SK-MEL-5 (cell line): ENCODE measurements around the gene INPP5A. TPM values are rescaled to one million over a fixed set of nuclear protein-coding genes. Genes with fewer than 3 reads are reported as not detected.

Source experiments
- DNase-seq: peaks from one replicate; pipeline ENCODE4 v3.0.0-alpha.2; 2016; ENCODE audit warnings: low read depth, low spot score
- in situ Hi-C: cut with HindIII; loops from 2 replicates; pipeline ENCODE4 v1.10.0; 2016; ENCODE audit warnings: low sequenced_read_pairs, high pct_unique_total_duplicates, low pct_unique_long_range_greater_than_20kb
- total RNA-seq: library from RNA; depleted of rRNA; stranded (reverse); fragments of >200 nt; shearing (Covaris generic); gene quantifications from 2 replicates; pipeline ENCODE4 v1.2.3, GENCODE V29; 2014

INPP5A gene
- total RNA-seq, 1 experiment from 2014 or later: 11.1 TPM

- in situ Hi-C loops: no loop called here
- DNase-seq: no peak
Measured at GRCh38 chr10:132711613-132712121, 174.1 kb downstream of the INPP5A start.

DNA sequence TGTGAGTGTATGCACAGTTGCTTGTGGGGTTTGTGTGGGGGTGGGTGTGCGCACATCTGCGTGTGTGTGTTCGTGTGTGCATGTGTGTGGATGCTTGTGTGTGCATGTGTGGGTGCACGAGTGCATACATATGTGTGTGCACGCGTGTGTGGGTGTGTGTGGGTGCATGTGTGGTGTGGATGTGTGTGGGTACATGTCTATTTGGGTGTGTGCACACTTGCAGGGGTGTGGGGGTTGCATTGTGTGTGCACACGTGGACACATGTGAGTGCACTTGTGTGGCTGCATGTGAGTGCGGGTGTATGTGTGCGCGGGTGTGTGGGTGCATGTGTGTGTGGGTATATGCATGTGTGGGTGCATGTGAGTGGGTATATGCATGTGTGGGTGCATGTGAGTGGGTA, 174.7 kb downstream of the INPP5A start:
- in situ Hi-C loops: no loop called here
- DNase-seq: no peak

DNA sequence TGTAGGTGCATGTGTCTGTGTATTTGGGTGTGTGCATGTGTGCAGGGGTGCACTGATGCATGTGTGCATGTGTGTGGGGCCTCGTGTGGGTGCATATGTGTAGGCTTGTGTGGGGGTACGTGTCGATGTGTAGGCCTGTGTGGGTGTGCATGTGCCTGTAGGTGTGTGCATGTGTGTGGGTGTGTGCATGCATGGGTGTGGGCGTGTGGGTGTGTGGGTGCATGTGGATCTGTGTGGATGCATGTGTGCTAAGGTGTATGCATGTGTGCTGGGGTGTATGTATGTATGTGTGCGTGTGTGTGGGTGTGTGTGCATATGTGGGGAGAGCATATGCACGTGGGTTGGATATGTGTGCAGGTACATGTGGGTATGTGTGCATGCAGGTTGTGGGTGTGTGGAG, 175.2 kb downstream of the INPP5A start:
- no peak for DNase-seq
- in situ Hi-C loops: no loop called here

GRCh38 chr10:132713421-132714095, 176.0 kb downstream of the INPP5A start:
- in situ Hi-C loops: no loop called here
- no peak for DNase-seq

- in situ Hi-C loops: no loop called here
- DNase-seq: no peak
Measured at GRCh38 chr10:132714096-132714985, 176.8 kb downstream of the INPP5A start.

DNA sequence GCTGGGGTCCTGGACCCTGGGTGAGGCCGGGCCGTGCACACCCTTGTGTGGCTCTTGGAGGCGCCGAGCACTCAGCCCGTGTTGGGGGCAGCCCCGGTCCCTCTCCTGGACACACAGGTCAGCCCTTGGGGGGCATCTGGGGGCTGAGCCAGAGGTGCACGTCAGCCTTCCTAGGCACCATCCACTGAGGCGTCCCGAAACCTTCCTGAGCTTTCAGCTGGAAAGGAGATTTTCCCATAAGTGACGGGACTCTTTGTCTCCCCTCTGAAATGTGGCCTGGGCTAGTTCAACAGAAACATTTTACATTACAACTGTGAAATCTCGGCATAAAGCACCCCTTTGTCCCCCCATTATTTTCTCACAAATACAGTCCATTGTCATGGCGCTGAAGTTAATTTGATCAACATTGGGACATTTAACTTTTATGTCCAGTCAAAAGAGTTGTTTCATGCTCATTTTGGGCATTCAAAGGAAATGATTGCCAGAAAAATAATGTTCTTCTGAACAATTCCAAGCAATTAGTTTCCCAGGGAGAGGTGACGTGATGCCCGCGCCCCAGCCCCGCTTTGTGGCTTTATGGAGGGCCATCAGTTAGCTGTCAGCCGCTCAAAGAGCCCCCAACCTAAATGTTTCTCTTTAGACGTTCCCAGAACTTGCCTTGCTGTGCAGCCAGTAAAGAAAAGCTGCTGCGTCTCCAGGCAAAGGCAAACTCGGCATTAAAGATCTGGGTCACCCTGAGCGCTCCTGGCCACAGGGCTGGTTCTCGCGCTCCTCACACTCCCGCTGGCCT, 177.6 kb downstream of the INPP5A start:
- in situ Hi-C loops: no loop called here
- no peak for DNase-seq

- no peak for DNase-seq
- in situ Hi-C loops: no loop called here
Measured at GRCh38 chr10:132715776-132716680, 178.4 kb downstream of the INPP5A start.

DNA sequence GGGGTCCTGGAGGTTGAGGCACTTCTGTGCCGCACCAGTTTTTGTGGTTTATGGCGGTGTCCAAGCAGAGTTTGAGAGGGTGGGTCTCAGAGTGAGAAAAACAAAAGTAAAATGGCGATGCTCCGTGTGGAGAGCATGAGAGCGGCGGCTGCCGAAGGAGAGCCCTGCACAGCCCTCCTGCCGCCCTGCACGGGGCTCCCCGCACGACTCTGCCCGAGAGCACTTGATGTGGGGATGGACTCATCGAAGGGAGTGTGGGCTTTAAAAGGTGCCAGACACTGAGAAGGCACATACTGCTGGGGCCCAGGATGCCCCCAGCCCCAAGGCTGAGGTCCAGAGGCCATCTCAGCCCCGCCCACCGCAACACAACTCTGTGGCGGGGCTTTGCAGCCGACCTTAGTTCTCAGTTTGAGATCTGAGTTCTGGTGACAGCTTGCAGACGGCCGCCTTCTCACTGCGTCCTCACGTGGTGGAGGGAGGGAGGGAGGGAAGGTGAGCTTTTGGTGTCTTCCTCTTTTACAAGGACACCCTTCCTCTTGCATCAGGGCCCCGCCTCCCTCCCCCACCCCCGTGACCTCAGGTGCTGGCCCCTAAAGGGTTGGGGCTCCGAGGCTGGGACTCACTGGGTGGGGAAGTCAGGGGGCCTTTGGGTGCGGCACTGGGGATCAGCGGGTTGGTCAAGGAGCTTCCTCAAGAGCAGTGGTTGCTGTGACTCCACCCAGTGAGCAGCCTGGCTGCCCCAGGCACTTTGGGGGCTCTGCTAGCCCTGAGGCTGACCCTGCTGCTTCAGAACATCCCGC, 179.3 kb downstream of the INPP5A start:
- DNase-seq: no peak
- in situ Hi-C loops: no loop called here

DNA sequence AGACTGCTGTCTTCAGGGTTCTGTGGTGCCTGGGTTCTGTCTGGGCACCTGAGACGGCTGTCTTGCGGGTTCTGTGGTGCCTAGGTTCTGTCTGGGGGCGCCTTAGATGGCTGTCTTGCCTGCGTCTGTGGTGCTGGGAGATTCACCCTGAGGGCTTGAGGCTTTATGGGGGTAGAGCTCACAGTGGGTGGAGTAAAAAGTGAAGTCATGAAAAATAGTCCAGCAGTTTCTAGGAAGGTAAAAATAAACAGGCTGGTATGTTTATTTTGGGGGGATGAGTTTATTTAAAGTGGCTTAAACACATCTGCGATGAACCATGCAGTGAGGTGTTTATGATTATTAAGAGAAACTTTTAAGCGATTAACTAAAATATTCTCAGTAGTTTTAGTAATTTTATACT, 184.1 kb downstream of the INPP5A start:
- in situ Hi-C loops: no loop called here
- no peak for DNase-seq

GRCh38 chr10:132722394-132723329, 185.1 kb downstream of the INPP5A start:
- DNase-seq: no peak
- in situ Hi-C loops: no loop called here

DNA sequence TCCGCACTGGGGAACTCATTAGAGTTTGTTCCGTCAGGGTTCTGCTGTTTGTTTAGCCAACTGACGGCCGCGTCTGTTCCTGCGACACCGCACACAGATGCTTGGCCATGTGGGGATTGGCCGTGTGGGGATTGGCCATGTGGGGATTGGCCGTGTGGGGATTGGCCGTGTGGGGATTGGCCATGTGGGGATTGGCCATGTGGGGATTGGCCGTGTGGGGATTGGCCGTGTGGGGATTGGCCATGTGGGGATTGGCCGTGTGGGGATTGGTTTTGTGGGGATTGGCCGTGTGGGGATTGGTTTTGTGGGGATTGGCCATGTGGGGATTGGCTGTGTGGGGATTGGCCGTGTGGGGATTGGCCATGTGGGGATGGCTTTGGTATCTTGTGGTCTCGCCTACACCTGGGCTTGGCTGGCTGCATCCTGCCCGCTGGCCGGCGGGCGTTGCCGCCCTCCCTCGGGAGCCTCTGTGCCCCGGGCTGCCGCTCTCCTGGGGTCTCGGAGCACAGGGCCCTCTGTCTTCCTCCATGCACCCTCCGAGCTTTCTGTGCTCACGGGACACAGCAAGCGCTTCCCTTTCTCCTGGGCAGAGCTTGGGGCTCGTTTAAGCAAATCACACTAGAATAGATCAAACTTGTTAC, 185.9 kb downstream of the INPP5A start:
- in situ Hi-C loops: no loop called here
- no peak for DNase-seq

DNA sequence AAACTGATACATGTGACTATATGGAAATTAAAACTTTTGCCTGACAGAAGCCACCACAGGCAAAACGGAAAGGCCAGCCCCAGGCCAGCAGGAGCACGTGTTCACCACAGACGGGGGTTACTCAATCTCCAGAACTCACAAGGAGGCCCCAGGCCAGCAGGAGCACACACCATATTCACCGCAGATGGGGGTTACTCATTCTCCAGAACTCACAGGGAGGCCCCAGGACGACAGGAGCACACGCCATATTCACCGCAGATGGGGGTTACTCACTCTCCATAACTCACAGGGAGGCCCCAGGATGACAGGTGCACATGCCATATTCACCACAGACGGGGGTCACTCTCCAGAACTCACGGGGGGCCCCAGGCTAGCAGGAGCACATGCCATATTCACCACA, 186.9 kb downstream of the INPP5A start:
- in situ Hi-C loops: no loop called here
- no peak for DNase-seq

- no peak for DNase-seq
- in situ Hi-C loops: no loop called here
Measured at GRCh38 chr10:132725202-132725601, 187.6 kb downstream of the INPP5A start.

DNA sequence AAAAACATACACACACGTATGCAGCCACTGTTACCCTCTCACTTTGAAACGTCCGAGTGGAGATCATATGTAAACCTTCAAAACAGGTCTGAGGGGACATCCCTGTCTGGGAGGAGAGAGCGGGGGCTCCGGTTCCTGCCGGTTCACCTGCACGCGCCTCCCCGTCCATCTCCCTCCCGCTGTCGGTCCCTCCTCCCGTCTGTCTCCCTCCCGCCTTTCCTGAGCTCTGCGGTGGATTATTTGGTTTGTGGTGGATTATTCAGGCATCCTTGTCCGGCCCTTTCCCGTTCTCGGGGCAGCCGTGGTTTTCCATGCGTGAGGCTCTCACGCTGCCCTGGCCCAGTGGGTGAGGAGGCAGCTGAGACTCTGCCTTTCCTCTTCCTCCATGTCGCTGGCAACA, 188.6 kb downstream of the INPP5A start:
- in situ Hi-C loops: no loop called here
- DNase-seq: no peak

GRCh38 chr10:132726951-132727350, 189.4 kb downstream of the INPP5A start:
- in situ Hi-C loops: no loop called here
- no peak for DNase-seq
